Sigmoid colon (tissue), 4 donors: Measurements from ENCODE around the gene SLX4.

Source experiments
- POLR2A ChIP-seq, 2 donors: fragments of 450-650 bp; IDR thresholded peaks; one replicate each; pipeline ENCODE4 v1.6.1; 2016; ENCODE audit warnings: antibody characterized with exemption in 2 of 2, mild to moderate bottlenecking in 2 of 2, moderate library complexity in 2 of 2
- POLR2AphosphoS5 ChIP-seq, 4 donors: sonication (generic); formaldehyde crosslinking; IDR thresholded peaks; one replicate each; pipeline ENCODE4 v1.6.1; 2017; ENCODE audit warnings: antibody characterized with exemption in 4 of 4
- TF ChIP-seq, protein P1 (sequence below), 4 experiments: fragments of 450-650 bp in 3 of 4; fragments of 200-600 bp in 1 of 4; IDR thresholded peaks; one replicate each; pipeline ENCODE4 v1.5.1; 2016 to 2019; ENCODE audit warnings: antibody characterized with exemption in 4 of 4, mild to moderate bottlenecking in 3 of 4, moderate library complexity in 2 of 4

- TF ChIP-seq, protein P1, sequence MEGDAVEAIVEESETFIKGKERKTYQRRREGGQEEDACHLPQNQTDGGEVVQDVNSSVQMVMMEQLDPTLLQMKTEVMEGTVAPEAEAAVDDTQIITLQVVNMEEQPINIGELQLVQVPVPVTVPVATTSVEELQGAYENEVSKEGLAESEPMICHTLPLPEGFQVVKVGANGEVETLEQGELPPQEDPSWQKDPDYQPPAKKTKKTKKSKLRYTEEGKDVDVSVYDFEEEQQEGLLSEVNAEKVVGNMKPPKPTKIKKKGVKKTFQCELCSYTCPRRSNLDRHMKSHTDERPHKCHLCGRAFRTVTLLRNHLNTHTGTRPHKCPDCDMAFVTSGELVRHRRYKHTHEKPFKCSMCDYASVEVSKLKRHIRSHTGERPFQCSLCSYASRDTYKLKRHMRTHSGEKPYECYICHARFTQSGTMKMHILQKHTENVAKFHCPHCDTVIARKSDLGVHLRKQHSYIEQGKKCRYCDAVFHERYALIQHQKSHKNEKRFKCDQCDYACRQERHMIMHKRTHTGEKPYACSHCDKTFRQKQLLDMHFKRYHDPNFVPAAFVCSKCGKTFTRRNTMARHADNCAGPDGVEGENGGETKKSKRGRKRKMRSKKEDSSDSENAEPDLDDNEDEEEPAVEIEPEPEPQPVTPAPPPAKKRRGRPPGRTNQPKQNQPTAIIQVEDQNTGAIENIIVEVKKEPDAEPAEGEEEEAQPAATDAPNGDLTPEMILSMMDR (IDR thresholded peaks at IDR 0.05), result no peak
- no peak for TF ChIP-seq POLR2A (IDR thresholded peaks at IDR 0.05)
- TF ChIP-seq POLR2AphosphoS5 (IDR thresholded peaks at IDR 0.05), result no peak
These were observed 4.2 kb downstream of the SLX4 start for GRCh38 chr16:3607161-3607560.
